ENCODE measurements around the gene ZNF669.
"Not testable (repeated sequence)": the region's sequence is repeated elsewhere in the genome, so short reads cannot be mapped to it uniquely, and the experiment has no call there.

Gene ZNF669

DNA sequence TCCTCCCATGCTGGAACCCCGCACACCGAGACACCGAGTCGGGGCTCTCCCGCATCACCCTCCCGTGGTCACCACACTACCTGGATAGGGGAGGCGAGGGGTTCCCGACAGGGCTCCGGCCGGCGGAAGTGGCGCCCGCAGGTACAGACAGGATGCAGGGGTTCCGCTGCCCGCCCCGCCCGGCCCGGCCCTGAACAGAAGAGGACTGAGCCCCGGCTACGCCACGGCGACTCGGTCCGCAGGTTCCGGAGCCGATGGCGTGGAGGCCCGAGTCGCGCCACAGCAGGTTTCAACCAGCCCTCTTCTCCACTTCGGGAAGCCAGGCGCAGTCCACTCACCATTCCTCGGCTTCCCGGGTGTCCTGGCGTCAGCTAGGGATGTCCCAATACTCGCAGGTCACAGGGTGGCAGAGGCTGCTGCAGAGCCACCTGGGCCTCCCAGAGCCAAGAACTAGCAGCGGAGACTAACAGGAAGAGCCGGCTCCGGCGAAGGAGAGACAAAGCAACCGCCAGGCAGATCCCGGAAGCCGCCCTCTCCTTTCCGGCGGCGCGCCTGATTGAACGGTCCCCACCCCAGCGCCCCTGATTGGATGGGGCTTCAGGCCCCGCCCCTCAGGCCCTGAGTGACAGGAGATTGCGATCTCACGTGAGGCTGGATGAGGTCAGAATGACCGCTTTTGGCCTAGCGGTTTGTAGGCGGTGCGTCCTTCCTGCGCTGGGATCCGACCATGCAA, at the start of gene ZNF669:
ZNF669 (minus strand) TSS at position 498 of the 733 bp plus-strand sequence; CDS start at position 341, 157 bp downstream.
- ChIA-PET POLR2A (interaction anchor here (0.6 kb wide), 1 partner anchor 25 kb away, joined by 3 read pairs; the partner anchor contains the start of gene ZNF670), CTCF (no interaction called here)
- TF ChIP-seq ELF4 (IDR thresholded peaks at IDR 0.05) (peak; percentile 44; the same call in 1 of the 2 replicates), LEF1 (IDR thresholded peaks at IDR 0.05; ENCODE audit: borderline replicate concordance) (no peak), NFRKB (IDR thresholded peaks at IDR 0.05) (no peak), SUZ12 (IDR thresholded peaks at IDR 0.05) (no peak), BHLHE40 (IDR thresholded peaks at IDR 0.05; ENCODE audit: borderline replicate concordance) (peak; percentile 61), L3MBTL2 (conservative IDR thresholded peaks at IDR 0.05) (peak; percentile 26; the same call in 1 of the 2 replicates)
- TF ChIP-seq, protein P1, sequence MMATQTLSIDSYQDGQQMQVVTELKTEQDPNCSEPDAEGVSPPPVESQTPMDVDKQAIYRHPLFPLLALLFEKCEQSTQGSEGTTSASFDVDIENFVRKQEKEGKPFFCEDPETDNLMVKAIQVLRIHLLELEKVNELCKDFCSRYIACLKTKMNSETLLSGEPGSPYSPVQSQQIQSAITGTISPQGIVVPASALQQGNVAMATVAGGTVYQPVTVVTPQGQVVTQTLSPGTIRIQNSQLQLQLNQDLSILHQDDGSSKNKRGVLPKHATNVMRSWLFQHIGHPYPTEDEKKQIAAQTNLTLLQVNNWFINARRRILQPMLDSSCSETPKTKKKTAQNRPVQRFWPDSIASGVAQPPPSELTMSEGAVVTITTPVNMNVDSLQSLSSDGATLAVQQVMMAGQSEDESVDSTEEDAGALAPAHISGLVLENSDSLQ (IDR thresholded peaks at IDR 0.05) = peak; percentile 98
- peak; percentile 87 for DNase-seq (ENCODE audit: extremely low spot score)

DNA sequence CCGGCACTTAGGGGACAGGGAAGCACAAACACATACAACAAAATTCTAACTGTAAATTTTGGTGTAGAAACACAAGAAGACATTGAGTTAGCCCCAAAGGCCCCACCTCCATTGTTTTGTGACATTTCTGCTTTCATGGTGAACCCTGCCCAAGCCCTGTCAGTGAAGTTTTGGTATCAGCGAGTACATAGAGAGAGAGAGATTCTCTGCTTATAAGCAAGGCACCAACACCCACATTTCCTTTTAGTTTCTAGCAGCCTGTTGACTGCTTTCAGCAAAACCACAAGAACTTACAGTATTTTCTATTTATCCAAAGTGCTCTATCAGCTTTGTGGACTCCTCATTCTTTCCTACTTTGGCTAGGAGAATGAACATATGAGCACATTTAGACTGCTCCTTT, 43.6 kb upstream of the ZNF669 start:
- ChIA-PET POLR2A (no interaction called here), CTCF (no interaction called here)
- no peak for TF ChIP-seq FOXK2 (IDR thresholded peaks at IDR 0.05)
- TF ChIP-seq SP1 (IDR thresholded peaks at IDR 0.05) = no peak
- DNase-seq (ENCODE audit: extremely low spot score) = no peak

DNA sequence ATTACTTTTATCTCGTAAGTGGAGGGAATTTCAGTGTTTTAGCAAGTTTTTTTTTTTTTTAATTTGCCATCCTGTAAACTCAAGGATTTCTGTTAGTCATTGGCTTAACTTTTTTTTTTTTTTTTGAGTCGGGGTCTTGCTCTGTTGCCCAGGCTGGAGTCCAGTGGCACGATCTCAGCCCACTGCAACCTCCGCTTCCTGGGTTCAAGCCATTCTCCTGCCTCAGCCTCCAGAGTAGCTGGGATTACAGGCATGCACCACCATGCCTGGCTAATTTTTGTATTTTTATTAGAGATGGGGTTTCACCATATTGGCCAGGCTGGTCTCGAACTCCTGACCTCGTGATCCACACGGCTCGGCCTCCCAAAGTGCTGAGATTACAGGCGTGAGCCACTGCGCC, 43.0 kb upstream of the ZNF669 start:
- POLR2A ChIA-PET; CTCF ChIA-PET; DNase-seq (ENCODE audit: extremely low spot score): not testable (repeated sequence)

DNA sequence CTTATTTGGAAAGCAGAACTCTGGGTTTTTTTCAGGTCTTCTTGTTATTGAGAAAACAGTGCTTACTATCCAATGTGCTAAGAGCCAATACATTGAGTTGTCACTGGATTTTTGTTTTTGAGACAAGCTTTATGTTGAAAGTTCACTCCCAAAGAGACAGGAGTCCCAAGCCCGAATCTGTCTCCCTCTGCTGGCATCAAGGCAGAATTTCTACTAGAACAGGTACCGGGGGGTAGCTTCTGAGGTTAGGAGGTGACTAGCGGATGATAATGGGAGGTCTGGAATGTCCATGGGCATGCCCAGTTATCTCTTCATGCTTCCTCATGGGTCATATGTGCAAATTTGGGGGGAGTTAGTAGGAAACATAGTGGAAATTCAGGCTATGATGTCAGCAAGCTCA, 42.5 kb upstream of the ZNF669 start:
- DNase-seq (ENCODE audit: extremely low spot score) = peak; percentile 6
- TF ChIP-seq TARDBP (IDR thresholded peaks at IDR 0.05) (no peak), BHLHE40 (IDR thresholded peaks at IDR 0.05; ENCODE audit: borderline replicate concordance) (no peak)
- POLR2A ChIA-PET = no interaction called here
- CTCF ChIA-PET = no interaction called here

DNA sequence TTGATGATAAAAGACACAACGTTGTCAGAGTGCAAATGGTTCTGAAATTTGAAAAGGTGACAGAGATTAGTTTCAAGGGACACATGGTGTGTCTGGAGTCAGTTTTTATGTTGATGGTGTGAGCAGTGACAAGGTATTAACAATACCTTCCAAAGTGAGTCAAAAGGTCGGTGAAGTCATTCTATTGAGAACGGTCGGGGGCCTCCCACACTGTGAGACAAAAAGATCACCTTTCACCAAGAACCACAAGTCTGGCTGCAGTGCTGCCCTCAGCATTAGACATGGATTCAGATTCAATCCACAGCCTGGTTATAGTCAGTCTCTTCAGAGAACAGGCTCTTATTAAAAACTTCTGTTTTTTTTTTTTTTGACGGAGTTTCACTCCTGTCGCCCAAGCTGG, 41.1 kb upstream of the ZNF669 start:
- no peak for TF ChIP-seq CTBP1 (IDR thresholded peaks at IDR 0.05; ENCODE audit: borderline replicate concordance)
- POLR2A ChIA-PET = no interaction called here

DNA sequence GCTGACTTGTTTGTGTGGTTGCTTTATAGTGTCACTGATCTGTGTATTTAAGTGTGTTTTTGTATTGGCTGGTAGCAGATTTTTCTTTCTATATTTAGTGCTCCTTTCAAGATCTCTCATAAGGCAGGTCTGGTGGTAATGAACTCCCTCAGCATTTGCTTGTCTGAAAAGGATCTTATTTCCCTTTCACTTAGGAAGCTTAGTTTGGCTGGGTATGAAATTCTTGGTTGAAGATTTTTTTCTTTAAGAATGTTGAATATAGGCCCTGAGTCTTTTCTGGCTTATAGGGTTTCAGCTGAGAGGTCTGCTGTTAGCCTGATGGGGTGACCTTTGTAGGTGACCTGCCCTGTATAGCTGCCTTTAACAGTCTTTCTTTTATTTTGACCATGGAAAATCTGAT, 35.4 kb upstream of the ZNF669 start:
- POLR2A ChIA-PET; CTCF ChIA-PET; DNase-seq (ENCODE audit: extremely low spot score): not testable (repeated sequence)

More for the DNA sequence above, 41.1 kb upstream of the ZNF669 start:
- no peak for DNase-seq (ENCODE audit: extremely low spot score)
- CTCF ChIA-PET = no interaction called here

DNA sequence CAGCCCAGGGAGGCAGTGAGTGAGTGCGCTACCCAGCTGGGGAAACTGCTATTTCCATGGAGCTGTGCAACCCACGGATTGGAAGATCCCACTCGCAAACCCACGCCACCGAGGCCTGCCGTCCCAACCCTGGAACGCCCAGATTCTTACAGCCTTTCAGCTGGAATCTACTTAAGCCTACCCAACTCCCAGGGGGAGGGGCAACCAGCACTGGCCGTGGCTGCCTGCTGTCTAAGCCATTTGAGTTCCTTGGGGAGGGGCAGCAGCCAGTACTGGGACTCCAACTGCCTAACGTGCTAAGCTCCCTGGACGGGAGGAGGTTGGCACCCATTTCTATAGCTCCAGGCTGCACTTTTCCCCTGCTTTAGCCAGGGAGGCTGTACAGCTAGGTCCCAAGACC, 27.1 kb upstream of the ZNF669 start:
- DNase-seq (ENCODE audit: extremely low spot score) = no peak
- CTCF ChIA-PET = no interaction called here
- POLR2A ChIA-PET = no interaction called here
- TF ChIP-seq FOXM1 (IDR thresholded peaks at IDR 0.05; ENCODE audit: borderline replicate concordance) (no peak), ZNF384 (IDR thresholded peaks at IDR 0.05) (no peak), FOXA1 (IDR thresholded peaks at IDR 0.05) (no peak), FOXK2 (IDR thresholded peaks at IDR 0.05) (no peak), NFRKB (IDR thresholded peaks at IDR 0.05) (no peak), SUZ12 (IDR thresholded peaks at IDR 0.05) (no peak), ELF4 (IDR thresholded peaks at IDR 0.05) (no peak), BHLHE40 (IDR thresholded peaks at IDR 0.05; ENCODE audit: borderline replicate concordance) (no peak), L3MBTL2 (conservative IDR thresholded peaks at IDR 0.05) (no peak), CTBP1 (IDR thresholded peaks at IDR 0.05; ENCODE audit: borderline replicate concordance) (no peak), SP1 (IDR thresholded peaks at IDR 0.05) (no peak), LEF1 (IDR thresholded peaks at IDR 0.05; ENCODE audit: borderline replicate concordance) (no peak), ARNT (IDR thresholded peaks at IDR 0.05) (no peak)
- TF ChIP-seq, protein P1 (IDR thresholded peaks at IDR 0.05) = no peak

DNA sequence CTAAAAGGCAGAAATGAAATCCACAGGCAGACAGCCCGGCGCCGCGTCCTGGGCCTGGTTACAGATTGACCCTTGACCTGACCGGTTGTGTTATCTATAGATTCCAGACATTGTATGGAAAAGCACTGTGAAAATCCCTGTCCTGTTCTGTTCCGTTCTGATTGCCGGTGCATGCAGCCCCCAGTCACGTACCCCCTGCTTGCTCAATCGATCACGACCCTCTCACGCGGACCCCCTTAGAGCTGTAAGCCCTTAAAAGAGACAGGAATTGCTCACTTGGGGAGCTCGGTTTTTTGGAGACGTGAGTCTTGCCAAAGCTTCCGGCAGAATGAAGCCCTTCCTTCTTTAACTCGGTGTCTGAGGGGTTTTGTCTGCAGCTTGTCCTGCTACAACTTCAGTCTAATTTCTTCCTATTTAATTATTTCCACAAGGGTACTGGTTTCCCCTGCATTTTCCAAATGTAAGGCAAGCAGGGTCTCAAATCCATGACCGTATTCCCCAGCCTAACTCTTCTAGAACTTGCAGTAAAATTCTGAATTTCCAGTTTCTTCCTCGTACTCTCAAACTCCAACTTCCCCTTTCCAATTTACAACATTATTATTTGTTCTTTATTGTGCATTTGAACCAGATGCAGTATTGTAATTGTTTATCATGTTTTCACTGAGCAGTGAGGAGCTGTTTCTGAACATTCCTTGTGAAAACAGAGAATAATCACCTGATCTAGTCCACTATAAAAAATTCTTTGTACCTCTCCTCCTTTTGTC, 23.5 kb upstream of the ZNF669 start:
- POLR2A ChIA-PET; CTCF ChIA-PET; DNase-seq (ENCODE audit: extremely low spot score): not testable (repeated sequence)

DNA sequence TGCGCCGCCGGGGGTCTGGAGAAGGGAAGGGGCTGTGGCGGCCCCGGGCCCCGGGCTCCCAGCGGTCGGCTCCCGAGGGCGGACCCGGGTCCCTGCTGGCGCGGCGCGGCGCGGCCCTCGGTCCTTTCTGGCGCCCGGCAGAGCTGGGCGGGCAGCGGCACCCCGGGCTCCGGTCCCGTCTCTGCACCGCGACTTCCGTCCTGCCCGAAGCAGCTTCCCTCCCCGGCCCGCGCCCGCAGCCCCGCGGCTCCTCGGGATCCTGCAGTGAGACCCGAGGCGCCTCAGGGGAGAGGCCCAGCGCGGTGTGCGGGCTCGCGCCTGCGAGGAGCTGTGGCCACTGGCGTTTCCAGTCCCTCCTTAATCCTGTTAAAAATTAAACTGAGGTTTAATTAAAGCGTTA, 22.4 kb upstream of the ZNF669 start:
- POLR2A ChIA-PET; DNase-seq (ENCODE audit: extremely low spot score); CTCF ChIA-PET: not testable (repeated sequence)

DNA sequence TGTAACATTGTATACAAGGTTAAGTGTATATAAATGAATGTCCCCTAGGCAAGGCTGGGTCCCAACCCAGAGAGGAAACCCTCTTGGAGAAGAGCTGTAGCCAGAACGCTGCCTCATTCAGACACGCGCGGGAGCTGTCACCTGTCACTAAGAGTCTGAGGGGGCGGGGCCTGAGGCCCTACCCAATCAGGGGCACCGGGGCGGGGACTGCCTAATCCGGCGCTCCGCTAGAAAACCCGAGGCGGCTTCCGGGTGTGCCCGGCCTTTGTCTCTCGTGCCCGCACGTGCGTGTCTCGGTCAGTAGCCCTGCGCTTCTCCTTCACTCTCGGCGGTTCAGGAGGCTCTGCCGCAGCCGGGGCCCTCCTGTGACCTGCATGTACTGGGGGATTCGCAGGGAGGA, 22.0 kb upstream of the ZNF669 start:
- POLR2A ChIA-PET, CTCF ChIA-PET: not testable (repeated sequence)

More for the DNA sequence above, 22.0 kb upstream of the ZNF669 start:
- not testable (repeated sequence) for DNase-seq (ENCODE audit: extremely low spot score)
